HG03571 (cell line): ENCODE data around the gene THAP12.

Source experiments
- ATAC-seq: cut with Tn5 transposase; IDR thresholded peaks from one replicate; pipeline ENCODE4 v1.9.1; 2021; ENCODE audit not compliant: unreplicated experiment

Gene THAP12

GRCh38 chr11:76303399-76303798, 77.5 kb downstream of the THAP12 start:
- ATAC-seq: no peak

- no peak for ATAC-seq
Observed at GRCh38 chr11:76302996-76303395, 77.9 kb downstream of the THAP12 start.
